Inferior parietal cortex (tissue), 1 donor: ENCODE measurements around the gene MND1.
A peak's percentile ranks its signal among the peaks of the same experiment; 100 is the strongest.

ENCODE experiments used
- DNase-seq: peaks from one replicate; pipeline ENCODE4 v3.0.0-alpha.2; 2016; ENCODE audit errors: extremely low spot score

The MND1 gene

DNA sequence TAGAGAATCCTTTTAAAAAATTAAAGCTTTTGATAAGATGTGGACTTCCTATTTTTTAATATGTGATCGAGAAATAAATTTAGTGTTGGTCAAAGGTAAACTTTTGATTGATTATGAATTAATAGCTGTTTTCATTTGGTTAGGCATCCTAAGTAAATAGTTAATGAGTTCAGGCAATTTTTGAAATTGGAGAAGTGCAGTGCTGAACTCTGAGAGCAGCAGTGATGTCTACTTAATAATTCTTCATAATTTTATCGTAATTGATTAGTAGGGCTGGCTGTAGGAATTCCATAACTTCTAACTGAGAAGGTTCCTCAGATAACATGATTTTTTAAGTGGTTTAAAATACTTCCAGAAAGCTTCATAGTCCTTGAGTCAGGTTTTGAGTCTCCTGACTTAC lies 1.5 kb downstream of the MND1 start:
- no peak for DNase-seq

DNA sequence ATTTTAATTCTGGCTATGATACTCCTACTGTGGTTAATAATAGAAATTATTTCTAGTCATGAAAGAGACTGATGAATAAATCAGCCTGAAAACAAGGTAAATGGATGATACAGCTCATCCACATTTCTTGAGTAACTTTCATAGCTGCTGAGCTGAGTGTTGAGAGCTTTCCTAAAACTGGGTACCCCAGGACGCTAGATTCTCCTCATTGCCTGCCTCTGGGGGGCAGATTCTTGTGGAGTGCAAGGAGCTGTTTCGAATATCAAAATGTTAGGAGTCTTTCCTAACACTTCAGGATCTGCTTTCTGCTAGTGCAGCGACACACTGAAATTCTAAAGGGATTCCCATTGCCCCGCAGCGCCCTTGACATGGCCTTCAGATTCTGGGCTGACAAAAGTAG lies 2.1 kb downstream of the MND1 start:
- DNase-seq: no peak

DNA sequence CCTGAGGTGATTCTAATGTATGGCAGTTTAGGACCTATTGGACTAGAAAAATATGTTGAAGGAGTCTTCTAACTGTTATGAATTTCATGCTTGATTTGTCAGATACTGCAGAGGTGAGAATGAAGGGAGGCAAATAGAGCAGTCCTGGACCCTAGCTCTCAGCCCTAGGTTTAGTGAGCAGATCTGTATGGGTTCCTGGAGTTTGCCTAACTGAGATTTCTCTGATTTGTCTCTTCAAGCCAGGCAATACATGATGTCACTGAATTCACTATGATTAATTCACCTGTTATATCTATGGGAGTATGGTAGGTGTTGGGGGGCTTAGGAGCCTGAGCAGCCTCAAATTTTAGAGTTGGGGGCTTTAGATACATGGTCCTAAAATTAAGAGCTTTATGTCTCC lies 2.6 kb downstream of the MND1 start:
- DNase-seq: no peak

GRCh38 chr4:153348006-153348405 lies 3.5 kb downstream of the MND1 start:
- no peak for DNase-seq

DNA sequence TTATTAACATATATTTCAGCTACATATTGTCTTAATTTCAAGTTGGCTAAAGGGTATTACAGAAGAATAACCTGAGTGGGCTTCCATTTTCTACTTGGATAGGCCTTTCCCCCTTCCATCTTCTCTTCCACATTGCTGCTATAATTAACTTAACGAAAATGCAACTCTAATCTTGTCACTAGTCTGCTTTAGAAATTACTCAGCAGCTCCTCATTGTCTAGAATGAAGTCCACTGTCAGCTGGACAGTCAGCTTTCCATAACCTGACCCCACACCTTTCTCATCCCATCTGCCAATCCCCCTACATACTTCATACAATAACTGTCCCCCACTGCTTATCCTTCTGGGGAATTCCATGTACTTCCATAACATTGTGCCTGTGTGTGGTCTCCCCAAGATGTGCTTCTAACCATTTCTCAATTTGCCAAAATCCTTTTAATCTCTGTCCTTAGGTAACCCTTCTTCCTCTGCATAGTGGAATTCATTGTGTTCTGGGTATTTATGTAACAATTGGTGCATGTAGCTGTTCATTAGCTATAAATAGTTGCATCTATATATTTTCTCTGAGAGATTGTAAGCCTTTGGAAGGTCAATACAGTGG lies 4.8 kb downstream of the MND1 start:
- no peak for DNase-seq

DNA sequence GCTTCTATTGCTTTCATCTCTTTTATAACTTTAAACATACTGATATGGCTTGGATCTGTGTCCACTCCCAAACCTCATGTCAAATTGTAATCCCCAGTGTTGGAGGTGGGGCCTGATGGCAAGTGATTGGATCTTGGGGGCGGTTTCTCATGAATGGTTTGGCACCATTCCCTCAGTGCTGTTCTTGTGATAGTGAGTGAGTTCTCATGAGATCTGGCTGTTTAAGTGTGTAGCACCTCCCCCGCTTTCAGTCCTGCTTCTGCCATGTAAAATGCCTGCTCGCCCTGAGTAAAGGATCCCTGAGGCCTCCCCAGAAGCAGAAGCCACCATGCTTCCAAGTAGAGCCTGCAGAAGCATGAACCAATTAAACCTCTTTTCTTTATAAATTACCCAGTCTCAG lies 17.7 kb downstream of the MND1 start:
- peak; percentile 23 for DNase-seq

DNA sequence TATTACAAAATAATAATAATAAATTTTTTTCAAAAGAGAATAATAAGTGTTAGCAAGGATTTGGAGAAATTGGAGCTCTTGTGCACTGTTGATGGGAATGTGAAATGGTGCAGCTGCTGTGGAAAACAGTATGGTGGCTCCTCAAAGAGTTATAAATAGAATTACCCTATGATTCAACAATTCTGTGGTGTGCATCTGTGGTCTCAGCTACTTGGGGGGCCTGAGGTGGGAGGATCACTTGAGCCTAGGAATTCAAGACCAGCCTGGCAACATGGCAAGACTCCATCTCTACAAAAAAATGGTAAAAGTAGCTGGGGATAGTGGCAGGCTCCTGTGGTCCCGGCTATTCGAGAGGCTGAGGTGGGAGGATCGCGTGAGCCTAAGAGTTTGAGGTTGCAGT lies 19.6 kb downstream of the MND1 start:
- DNase-seq: no peak

DNA sequence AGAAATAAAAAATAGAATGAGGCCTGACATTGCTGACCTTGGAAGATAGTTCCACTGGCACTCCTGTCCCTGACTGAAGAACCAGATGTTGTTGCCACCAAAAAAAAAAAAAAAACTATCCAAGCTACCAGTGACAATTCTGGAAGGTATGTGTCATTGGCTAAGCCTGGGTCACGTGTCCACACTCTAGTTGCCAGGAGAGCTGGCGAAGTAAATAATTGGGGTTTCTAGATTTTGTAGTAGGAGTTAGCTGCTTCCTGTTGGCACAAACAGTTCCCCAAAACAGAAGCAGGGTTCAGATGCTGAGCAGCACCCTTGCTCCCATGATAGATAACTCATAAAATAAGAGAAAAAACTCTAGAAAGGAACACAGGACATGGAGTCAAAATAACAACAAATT lies 20.5 kb downstream of the MND1 start:
- DNase-seq: no peak

GRCh38 chr4:153366486-153366885 lies 22.0 kb downstream of the MND1 start:
- DNase-seq: no peak

DNA sequence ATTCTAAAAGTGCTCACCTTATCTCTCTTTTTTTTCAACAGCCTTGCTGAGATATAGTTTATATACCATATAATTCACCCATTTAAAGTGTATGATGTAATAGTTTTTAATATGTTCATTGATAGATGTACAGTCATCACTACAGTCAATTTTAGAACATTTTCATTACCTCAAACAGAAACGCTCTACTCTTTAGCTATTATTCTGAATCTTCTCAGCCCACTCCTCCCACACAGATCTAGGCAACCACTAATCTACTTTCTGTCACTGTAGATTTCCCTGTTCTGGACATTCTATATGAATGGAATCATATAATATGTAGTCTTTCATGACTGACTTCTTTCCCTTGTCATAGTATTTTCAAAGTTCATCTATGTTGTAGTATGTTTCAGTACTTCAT lies 22.6 kb downstream of the MND1 start:
- DNase-seq: no peak

DNA sequence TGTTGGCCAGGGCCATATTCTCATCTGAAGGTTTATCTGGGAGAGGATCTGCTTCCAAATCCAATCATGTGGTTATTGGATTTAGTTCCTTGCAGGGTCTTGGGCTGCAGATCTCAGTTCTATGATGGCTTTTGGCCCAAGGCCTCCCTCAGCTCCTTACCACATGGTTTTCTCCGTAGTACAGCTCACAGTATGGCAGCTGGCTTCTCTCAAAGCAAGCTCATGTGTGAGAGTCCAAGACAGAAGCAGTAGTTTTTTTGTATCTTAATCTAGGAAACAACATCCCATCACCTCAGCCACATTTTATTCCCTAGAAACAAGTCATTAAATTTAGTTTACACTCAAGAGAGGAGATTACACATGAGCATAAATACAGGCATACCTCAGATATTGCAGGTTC lies 24.5 kb downstream of the MND1 start:
- DNase-seq: no peak

DNA sequence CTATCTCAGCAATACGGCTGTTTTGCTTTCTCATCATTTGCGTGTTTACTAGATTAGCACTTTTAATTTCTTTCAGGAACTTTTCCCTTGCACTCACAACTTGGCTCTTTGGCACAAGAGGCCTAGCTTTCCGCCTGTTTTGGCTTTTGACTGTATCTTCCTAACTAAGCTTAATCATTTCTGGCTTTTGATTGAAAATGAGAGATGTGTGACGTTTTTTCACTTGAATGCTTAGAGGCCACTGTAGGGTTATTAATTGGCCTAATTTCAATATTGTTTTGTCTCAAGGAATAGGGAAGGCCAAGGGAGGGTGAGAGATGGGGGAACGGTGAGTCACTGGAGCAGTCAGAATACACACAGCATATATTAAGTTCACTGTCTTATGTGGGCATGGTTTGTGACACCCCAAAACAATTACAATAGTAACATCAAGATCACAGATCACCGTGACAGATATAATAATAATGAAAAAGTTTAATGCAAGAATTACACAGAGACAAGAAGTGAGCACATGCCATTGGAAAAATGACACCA lies 27.3 kb downstream of the MND1 start:
- no peak for DNase-seq

GRCh38 chr4:153372967-153373562 lies 28.6 kb downstream of the MND1 start:
- DNase-seq: no peak

GRCh38 chr4:153374442-153374841 lies 30.0 kb downstream of the MND1 start:
- DNase-seq: no peak

GRCh38 chr4:153375303-153375702 lies 30.8 kb downstream of the MND1 start:
- DNase-seq: no peak

DNA sequence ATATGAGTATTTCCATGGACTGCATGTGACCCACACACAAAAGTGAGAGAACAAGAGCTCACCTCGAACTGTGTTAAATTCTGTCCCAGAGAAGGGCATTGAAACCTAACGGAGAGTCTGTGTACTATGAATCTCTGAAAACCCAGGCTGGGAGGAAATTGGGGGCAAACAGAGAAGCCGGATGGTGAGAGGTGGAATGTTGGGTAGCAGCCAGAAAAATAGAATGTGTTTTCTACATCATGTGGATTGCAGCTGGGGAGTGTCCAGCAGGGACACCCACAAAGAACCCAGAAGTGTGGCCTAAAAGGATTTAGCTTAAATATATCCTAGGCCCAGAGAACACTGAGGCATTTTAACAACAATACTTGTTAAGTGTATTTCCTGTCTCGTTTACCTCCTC lies 38.6 kb downstream of the MND1 start:
- DNase-seq: peak; percentile 2

- no peak for DNase-seq
These were observed 39.7 kb downstream of the MND1 start for GRCh38 chr4:153384160-153384559.

DNA sequence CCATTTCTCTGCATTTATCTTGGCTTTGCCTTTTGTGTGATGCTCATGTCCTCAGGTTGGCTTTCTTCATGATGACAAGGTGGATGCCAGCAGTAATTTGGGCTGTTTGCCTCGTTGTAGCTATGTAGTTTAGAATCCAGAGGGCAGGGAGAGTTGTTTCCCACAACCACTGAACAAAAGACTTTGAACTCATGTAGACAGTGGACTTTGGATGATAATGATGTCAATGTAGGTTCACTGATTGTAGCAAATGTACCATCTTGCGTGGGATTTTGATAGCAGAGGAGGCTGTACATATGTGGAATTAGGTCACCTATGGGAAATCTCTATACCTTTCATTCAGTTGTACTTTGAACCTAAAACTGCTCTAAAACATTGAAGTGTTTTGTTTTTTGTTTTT lies 41.3 kb downstream of the MND1 start:
- no peak for DNase-seq

DNA sequence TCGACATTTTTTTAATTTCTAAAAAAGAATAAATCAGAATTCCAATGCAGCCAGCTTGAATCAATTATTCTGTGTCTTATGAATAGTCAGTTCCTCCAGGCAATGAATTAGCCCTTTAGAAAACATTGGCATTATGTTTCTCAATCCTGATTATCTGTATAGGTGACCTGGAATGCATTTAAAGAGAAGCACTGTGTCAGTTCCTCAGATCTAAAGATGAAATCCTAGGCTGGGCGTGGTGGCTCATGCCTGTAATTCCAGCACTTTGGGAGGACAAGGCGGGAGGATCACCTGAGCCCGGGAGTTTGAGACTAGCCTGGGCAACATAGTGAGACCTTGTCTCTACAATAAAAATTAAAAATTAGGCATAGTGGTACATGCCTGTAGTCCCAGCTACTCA lies 43.5 kb downstream of the MND1 start:
- DNase-seq: no peak

DNA sequence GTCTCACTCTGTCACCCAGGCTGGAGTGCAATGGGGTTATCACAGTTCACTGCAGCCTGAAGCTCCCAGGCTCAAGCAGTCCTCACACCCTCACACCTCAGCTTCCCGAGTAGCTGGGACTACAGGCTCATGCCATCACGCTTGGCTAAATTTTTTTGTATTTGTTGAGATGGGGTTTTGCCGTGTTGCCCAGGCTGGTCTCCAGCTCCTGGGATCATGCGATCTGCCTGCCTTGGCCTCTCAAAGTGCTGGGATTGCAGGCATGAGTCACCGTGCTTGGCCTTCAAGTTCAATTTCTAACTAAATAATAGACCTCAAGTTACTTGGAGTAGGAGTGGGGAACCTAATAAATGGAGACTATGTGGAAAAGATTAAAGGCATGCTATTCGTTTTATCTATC lies 48.9 kb downstream of the MND1 start:
- no peak for DNase-seq

- DNase-seq: no peak
These were observed 50.5 kb downstream of the MND1 start for GRCh38 chr4:153394945-153395344.

DNA sequence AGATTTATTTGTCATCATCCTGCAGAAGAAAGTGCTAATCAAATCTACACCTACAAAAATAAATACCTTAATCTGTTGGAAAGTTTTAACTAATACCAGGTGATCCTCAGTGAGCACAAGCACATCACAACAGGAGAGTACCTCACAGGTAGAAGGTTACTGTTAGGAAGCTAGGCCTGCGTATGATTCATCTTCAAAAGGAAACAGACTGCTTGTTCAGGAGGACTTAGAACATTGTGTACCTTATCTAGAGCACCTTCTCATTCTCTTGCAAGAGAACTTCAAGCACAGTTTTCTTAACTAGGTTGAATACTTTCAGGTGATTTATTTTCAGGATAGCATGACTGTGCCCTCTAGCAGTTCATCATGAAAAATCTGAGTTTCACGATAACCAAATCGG lies 54.2 kb downstream of the MND1 start:
- DNase-seq: no peak

- DNase-seq: no peak
These were observed 54.9 kb downstream of the MND1 start for GRCh38 chr4:153399358-153399757.

GRCh38 chr4:153401501-153401900 lies 57.0 kb downstream of the MND1 start:
- no peak for DNase-seq
